Thoracic aorta (tissue), 2 donors: ENCODE measurements around the gene OVOL3. TPM values are rescaled to one million over a fixed set of nuclear protein-coding genes. Genes with fewer than 3 reads are reported as not detected.
"Not testable (repeated sequence)": the region's sequence is repeated elsewhere in the genome, so short reads cannot be mapped to it uniquely, and the experiment has no call there.

Experiments
- ATAC-seq: fragments of 150-250 bp; one replicate; pipeline ENCODE4 v1.8.0; 2017; ENCODE audit warnings: low read depth; ENCODE audit not compliant: insufficient number of reproducible peaks, low FRiP score
- DNase-seq: peaks from one replicate; pipeline ENCODE4 v3.0.0-alpha.2; 2020; ENCODE audit warnings: low spot score
- H3K27ac ChIP-seq, 2 donors: fragments of 200-600 bp; sonication (generic); 1 replicate in 1 of 2; 2 replicates in 1 of 2; pipeline ENCODE4 v1.5.1; 2016; ENCODE audit warnings: mild to moderate bottlenecking in 2 of 2, moderate library complexity in 2 of 2
- H3K27me3 ChIP-seq: fragments of 200-600 bp; sonication (generic); replicated peaks from 2 replicates; pipeline ENCODE4 v1.6.0; 2016; ENCODE audit warnings: mild to moderate bottlenecking; ENCODE audit not compliant: insufficient read depth
- H3K36me3 ChIP-seq: fragments of 200-600 bp; sonication (generic); one replicate; pipeline ENCODE4 v1.5.1; 2016
- H3K4me1 ChIP-seq, 2 donors: fragments of 200-600 bp; sonication (generic); 1 replicate in 1 of 2; 2 replicates in 1 of 2; pipeline versions ENCODE4 v1.5.1 to v1.6.0; 2016; ENCODE audit warnings: low read depth in 2 of 2, mild to moderate bottlenecking in 1 of 2; ENCODE audit not compliant: control insufficient read depth in 1 of 2
- H3K4me3 ChIP-seq: fragments of 200-600 bp; sonication (generic); 2 replicates; pipeline ENCODE4 v1.5.1; 2016; ENCODE audit warnings: mild to moderate bottlenecking
- H3K9me3 ChIP-seq: fragments of 200-600 bp; sonication (generic); 2 replicates; pipeline ENCODE4 v1.5.1; 2016
- total RNA-seq, 2 donors: library from RNA; depleted of rRNA; stranded (reverse); fragments of >200 nt; gene quantifications; one replicate each; pipeline versions ENCODE4 v1.1.0 to v1.2.3, GENCODE V29; 2016
- TF ChIP-seq, protein P1 (sequence below): fragments of 200-600 bp; sonication (generic); IDR thresholded peaks from one replicate; pipeline ENCODE4 v1.5.1; 2019; ENCODE audit warnings: antibody characterized with exemption

Gene OVOL3
- not detected for total RNA-seq

GRCh38 chr19:36110487-36111199 lies at the start of gene OVOL3:
OVOL3 (plus strand) TSS chr19:36111143; CDS start chr19:36111203, 60 bp downstream.
- Histone ChIP-seq H3K27me3 (no peaks in the 10 kb centered on the region), H3K36me3 (peaks cover 12% of the 10 kb centered on the region), H3K4me3 (no peak within 1 kb of the TSS), H3K27ac (no peak within 1 kb of the TSS), H3K4me1 (peaks cover 10 to 13% of the 10 kb centered on the region in 2 donors), H3K9me3 (no peaks in the 10 kb centered on the region)
- no peak for ATAC-seq
- DNase-seq: no peak
- TF ChIP-seq, protein P1, sequence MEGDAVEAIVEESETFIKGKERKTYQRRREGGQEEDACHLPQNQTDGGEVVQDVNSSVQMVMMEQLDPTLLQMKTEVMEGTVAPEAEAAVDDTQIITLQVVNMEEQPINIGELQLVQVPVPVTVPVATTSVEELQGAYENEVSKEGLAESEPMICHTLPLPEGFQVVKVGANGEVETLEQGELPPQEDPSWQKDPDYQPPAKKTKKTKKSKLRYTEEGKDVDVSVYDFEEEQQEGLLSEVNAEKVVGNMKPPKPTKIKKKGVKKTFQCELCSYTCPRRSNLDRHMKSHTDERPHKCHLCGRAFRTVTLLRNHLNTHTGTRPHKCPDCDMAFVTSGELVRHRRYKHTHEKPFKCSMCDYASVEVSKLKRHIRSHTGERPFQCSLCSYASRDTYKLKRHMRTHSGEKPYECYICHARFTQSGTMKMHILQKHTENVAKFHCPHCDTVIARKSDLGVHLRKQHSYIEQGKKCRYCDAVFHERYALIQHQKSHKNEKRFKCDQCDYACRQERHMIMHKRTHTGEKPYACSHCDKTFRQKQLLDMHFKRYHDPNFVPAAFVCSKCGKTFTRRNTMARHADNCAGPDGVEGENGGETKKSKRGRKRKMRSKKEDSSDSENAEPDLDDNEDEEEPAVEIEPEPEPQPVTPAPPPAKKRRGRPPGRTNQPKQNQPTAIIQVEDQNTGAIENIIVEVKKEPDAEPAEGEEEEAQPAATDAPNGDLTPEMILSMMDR: no peak

DNA sequence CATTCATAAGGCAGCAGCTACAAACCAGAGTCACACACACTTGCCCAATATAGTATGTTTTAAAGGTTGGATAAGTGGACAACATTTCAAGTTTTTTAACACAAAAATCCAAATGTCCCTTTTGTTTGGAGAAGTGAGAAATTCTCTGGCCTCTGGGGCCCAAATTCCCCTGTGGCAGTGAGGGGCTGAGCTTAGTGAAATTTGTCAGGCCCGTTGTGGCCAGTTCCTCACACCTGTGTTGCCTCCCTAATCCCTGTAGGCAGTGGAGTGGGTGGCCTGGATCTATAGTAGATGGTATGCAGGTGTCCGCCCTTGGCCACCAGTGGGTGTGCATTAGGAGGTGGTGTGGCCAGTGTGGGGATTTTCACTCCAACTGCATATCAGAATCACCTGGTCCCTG lies 49.6 kb upstream of the OVOL3 start:
- no peak overlapping the region for H3K27ac ChIP-seq
- no peak overlapping the region for H3K4me3 ChIP-seq
- TF ChIP-seq, protein P1: no peak
- ATAC-seq: no peak
- H3K4me1 ChIP-seq: no peaks in the 10 kb centered on the region
- H3K9me3 ChIP-seq: no peaks in the 10 kb centered on the region
- no peaks in the 10 kb centered on the region for H3K36me3 ChIP-seq
- H3K27me3 ChIP-seq: no peaks in the 10 kb centered on the region
- DNase-seq: no peak

DNA sequence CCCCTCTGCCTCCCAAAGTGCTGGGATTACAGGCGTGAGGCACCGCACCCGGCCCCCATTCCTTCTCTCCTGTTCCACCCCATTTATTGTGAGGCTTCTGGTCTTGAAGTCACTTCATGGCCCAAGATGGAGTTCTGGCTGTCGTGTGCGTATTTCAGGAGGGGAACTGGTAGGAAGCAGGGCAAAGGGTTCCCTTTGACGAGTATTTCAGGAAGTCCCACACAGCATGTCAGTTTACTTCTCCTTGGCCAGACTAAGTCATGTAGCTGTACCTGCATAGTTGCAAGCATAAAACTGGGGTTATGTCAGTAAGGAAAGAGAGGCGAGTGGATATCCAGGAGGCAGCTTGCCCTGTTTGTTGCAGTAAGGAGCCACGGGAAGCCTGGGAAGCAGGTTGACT lies 46.1 kb upstream of the OVOL3 start:
- Histone ChIP-seq H3K27ac (no peak overlapping the region), H3K4me3 (no peak overlapping the region), H3K36me3 (no peaks in the 10 kb centered on the region), H3K27me3 (no peaks in the 10 kb centered on the region), H3K4me1 (no peaks in the 10 kb centered on the region), H3K9me3 (no peaks in the 10 kb centered on the region)
- DNase-seq (no peak), ATAC-seq (no peak)
- TF ChIP-seq, protein P1: no peak

- Histone ChIP-seq H3K27me3 (no peaks in the 10 kb centered on the region), H3K4me3 (no peak overlapping the region), H3K36me3 (no peaks in the 10 kb centered on the region), H3K4me1 (no peaks in the 10 kb centered on the region), H3K27ac (no peak overlapping the region), H3K9me3 (no peaks in the 10 kb centered on the region)
- DNase-seq (no peak), ATAC-seq (no peak)
- TF ChIP-seq, protein P1: no peak
Measured at GRCh38 chr19:36067681-36068080, 43.3 kb upstream of the OVOL3 start.

DNA sequence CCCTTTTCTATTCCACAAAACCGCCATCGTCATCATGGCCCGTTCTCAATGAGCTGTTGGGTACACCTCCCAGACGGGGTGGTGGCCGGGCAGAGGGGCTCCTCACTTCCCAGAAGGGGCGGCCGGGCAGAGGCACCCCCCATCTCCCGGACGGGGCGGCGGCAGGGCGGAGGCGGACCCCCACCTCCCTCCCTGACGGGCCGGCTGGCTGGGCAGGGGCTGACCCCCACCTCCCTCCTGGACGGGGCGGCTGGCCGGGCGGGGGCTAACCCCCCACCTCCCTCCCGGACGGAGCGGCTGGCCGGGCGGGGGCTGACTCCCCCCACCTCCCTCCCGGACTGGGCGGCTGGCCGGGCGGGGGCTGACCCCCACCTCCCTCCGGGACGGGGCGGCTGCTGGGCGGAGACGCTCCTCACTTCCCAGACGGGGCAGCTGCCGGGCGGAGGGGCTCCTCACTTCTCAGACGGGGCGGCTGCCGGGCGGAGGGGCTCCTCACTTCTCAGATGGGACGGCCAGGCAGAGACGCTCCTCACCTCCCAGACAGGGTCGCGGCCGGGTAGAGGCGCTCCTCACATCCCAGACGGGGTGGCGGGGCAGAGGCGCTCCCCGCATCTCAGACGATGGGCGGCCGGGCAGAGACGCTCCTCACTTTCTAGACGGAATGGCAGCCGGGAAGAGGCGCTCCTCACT lies 42.0 kb upstream of the OVOL3 start:
- H3K4me3 ChIP-seq, H3K9me3 ChIP-seq, H3K27ac ChIP-seq, DNase-seq, H3K36me3 ChIP-seq, H3K27me3 ChIP-seq, H3K4me1 ChIP-seq, ATAC-seq: not testable (repeated sequence)
